DND-41 (cell line): Measurements from ENCODE around the gene ERC2.

Experiments
- CTCF ChIP-seq: IDR thresholded peaks from 2 replicates; pipeline ENCODE4 v1.5.1; 2012; ENCODE audit warnings: borderline replicate concordance, low read length, moderate library complexity, mild to moderate bottlenecking; ENCODE audit not compliant: poor library complexity, severe bottlenecking; ENCODE audit errors: extremely low read depth
- EZH2 ChIP-seq: IDR thresholded peaks from 3 replicates; pipeline ENCODE4 v1.6.1; 2012; ENCODE audit warnings: borderline replicate concordance, low read depth, mild to moderate bottlenecking, moderate library complexity, low read length, inconsistent platforms; ENCODE audit not compliant: severe bottlenecking

GRCh38 chr3:55858727-55859126, 609.5 kb downstream of the ERC2 start:
- no peak for TF ChIP-seq CTCF
- no peak for TF ChIP-seq EZH2
